GM23338 (cell line): ENCODE results near the gene ASS1. TPM values are rescaled to one million over a fixed set of nuclear protein-coding genes. Genes with fewer than 3 reads are reported as not detected.

Experiments used
- ATAC-seq: fragments of 200-7000 bp; cut with Tn5 transposase; 3 replicates; pipeline ENCODE4 v1.9.1; 2020
- DNase-seq: peaks from one replicate; pipeline ENCODE4 v3.0.0-alpha.2; 2015; ENCODE audit warnings: low spot score
- H2AFZ ChIP-seq: fragments of 200-600 bp; sonication (generic); 2 replicates; pipeline ENCODE4 v1.8.0; 2016; ENCODE audit warnings: antibody characterized with exemption, mild to moderate bottlenecking, moderate library complexity
- H3F3A ChIP-seq: fragments of 200-600 bp; sonication (generic); replicated peaks from 2 replicates; pipeline ENCODE4 v1.8.0; 2017; ENCODE audit warnings: antibody characterized with exemption, mixed run types, low read depth
- H3K27ac ChIP-seq: fragments of 200-600 bp; sonication (generic); 2 replicates; pipeline ENCODE4 v1.6.1; 2016; ENCODE audit warnings: low read depth
- H3K27me3 ChIP-seq: fragments of 200-600 bp; sonication (generic); 2 replicates; pipeline ENCODE4 v1.8.0; 2016; ENCODE audit warnings: mild to moderate bottlenecking, mixed run types, moderate library complexity; ENCODE audit not compliant: insufficient read depth
- H3K36me3 ChIP-seq: fragments of 200-600 bp; sonication (generic); 2 replicates; pipeline ENCODE4 v1.8.0; 2016; ENCODE audit warnings: mild to moderate bottlenecking; ENCODE audit not compliant: insufficient read depth
- H3K4me1 ChIP-seq: fragments of 200-600 bp; sonication (generic); 2 replicates; pipeline ENCODE4 v1.8.0; 2016; ENCODE audit warnings: mild to moderate bottlenecking, moderate library complexity; ENCODE audit not compliant: insufficient read depth
- H3K4me2 ChIP-seq: fragments of 200-600 bp; sonication (generic); 2 replicates; pipeline ENCODE4 v1.7.1; 2017; ENCODE audit warnings: mixed run types
- H3K4me3 ChIP-seq: fragments of 200-600 bp; sonication (generic); 2 replicates; pipeline ENCODE4 v1.6.1; 2016; ENCODE audit warnings: mixed run types
- H3K79me2 ChIP-seq: fragments of 200-600 bp; sonication (generic); replicated peaks from 2 replicates; pipeline ENCODE4 v1.8.0; 2017; ENCODE audit warnings: mild to moderate bottlenecking; ENCODE audit not compliant: insufficient read depth
- H3K9me2 ChIP-seq: fragments of 200-600 bp; sonication (generic); 2 replicates; pipeline ENCODE4 v1.8.0; 2017; ENCODE audit not compliant: insufficient read depth
- H4K20me1 ChIP-seq: fragments of 200-600 bp; sonication (generic); replicated peaks from 2 replicates; pipeline ENCODE4 v1.8.0; 2017; ENCODE audit warnings: mild to moderate bottlenecking; ENCODE audit not compliant: insufficient read depth
- H3K27ac Mint-ChIP-seq: 2 replicates; pipeline ENCODE4 v1.8.0; 2020; ENCODE audit warnings: inconsistent platforms, mild to moderate bottlenecking, moderate library complexity, mixed read lengths
- H3K27me3 Mint-ChIP-seq: 3 replicates; pipeline ENCODE4 v1.8.0; 2022; ENCODE audit warnings: low read depth, mild to moderate bottlenecking, moderate library complexity, mixed read lengths, inconsistent platforms; ENCODE audit not compliant: insufficient read depth, poor library complexity
- H3K36me3 Mint-ChIP-seq: 3 replicates; pipeline ENCODE4 v1.8.0; 2021; ENCODE audit warnings: low read depth, mild to moderate bottlenecking, inconsistent platforms, moderate library complexity, mixed read lengths
- H3K4me1 Mint-ChIP-seq: 3 replicates; pipeline ENCODE4 v1.8.0; 2020; ENCODE audit warnings: mild to moderate bottlenecking, inconsistent platforms, mixed read lengths
- H3K4me3 Mint-ChIP-seq: 3 replicates; pipeline ENCODE4 v1.8.0; 2021; ENCODE audit warnings: moderate library complexity, mild to moderate bottlenecking, inconsistent platforms, mixed read lengths
- H3K9me3 Mint-ChIP-seq: 3 replicates; pipeline ENCODE4 v1.8.0; 2020; ENCODE audit warnings: moderate library complexity, mild to moderate bottlenecking, inconsistent platforms, mixed read lengths
- EZH2 ChIP-seq: fragments of 200-600 bp; sonication (generic); IDR thresholded peaks from one replicate; pipeline ENCODE4 v1.8.0; 2017; ENCODE audit warnings: antibody characterized with exemption, mild to moderate bottlenecking, low read depth; ENCODE audit not compliant: unreplicated experiment
- EZH2phosphoT487 ChIP-seq: fragments of 200-600 bp; sonication (generic); IDR thresholded peaks from one replicate; pipeline ENCODE4 v1.8.1; 2018; ENCODE audit warnings: antibody characterized with exemption; ENCODE audit not compliant: unreplicated experiment
- JUNB ChIP-seq: IDR thresholded peaks from one replicate; pipeline ENCODE4 v1.6.1; 2016; ENCODE audit warnings: antibody characterized with exemption; ENCODE audit not compliant: unreplicated experiment
- NANOG ChIP-seq: IDR thresholded peaks from 2 replicates; pipeline ENCODE4 v1.6.1; 2016; ENCODE audit warnings: antibody characterized with exemption, borderline replicate concordance
- POLR2AphosphoS5 ChIP-seq: IDR thresholded peaks from 2 replicates; pipeline ENCODE4 v1.6.1; 2016; ENCODE audit warnings: antibody characterized with exemption, low read depth
- STAT1 ChIP-seq: IDR thresholded peaks from one replicate; pipeline ENCODE4 v1.6.1; 2016; ENCODE audit warnings: antibody characterized with exemption; ENCODE audit not compliant: unreplicated experiment
- ZNF114 ChIP-seq: fragments of 250-450 bp; sonication (Bioruptor Pico); IDR thresholded peaks from 2 replicates; pipeline ENCODE4 v1.5.0; 2020; ENCODE audit warnings: mild to moderate bottlenecking, moderate library complexity
- polyA plus RNA-seq: library from polyadenylated mRNA; unstranded; fragments of >200 nt; fragmentation: Nextera tagmentation; extraction: Ambion mirVana; gene quantifications from 2 replicates; pipeline ENCODE4 v1.2.1, GENCODE V29; 2016
- total RNA-seq: library from RNA; depleted of rRNA; stranded (reverse); fragments of >200 nt; shearing (Covaris generic); gene quantifications from 2 replicates; pipeline ENCODE4 v1.2.3, GENCODE V29; 2014
- TF ChIP-seq, protein P1 (sequence below): IDR thresholded peaks from 2 replicates; pipeline ENCODE4 v1.6.1; 2016; ENCODE audit warnings: antibody characterized with exemption
- TF ChIP-seq, protein P2 (sequence below): IDR thresholded peaks from one replicate; pipeline ENCODE4 v1.6.1; 2018; ENCODE audit warnings: antibody characterized with exemption; ENCODE audit not compliant: unreplicated experiment
- TF ChIP-seq, protein P3 (sequence below), 2 experiments: fragments of 200-600 bp in 1 of 2; sonication (generic) in 1 of 2; conservative IDR thresholded peaks; 2 replicates each; pipeline versions ENCODE4 v1.5.1 to v1.6.1; 2016 to 2017; ENCODE audit warnings: antibody characterized with exemption in 2 of 2, low read depth in 2 of 2, mild to moderate bottlenecking in 2 of 2, moderate library complexity in 1 of 2
- TF ChIP-seq, protein P4 (sequence below): fragments of 250-450 bp; sonication (Bioruptor Pico); IDR thresholded peaks from 2 replicates; pipeline ENCODE4 v1.5.0; 2020; ENCODE audit warnings: mild to moderate bottlenecking, moderate library complexity

Gene ASS1
- total and polyA plus RNA-seq, 2 experiments from 2014 or later = 65.8 to 103 TPM

DNA sequence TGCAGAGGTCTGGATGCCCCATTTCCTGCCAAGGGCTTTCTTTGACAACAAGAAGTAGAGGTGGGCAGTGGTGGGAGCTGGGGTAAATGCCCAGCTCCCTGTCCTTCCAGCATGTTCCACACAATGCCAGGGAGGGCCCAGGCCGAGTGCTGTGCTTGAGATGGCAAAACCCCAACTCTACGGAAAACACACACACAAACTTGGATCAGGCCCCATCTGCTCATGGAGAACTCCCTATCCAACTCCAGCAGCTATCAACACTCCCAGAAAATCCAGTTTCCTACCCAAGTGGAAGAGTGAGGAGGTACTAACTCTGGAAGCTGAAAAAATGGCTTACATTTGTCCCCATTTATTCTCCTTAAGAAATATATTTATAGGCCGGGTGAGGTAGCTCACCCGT lies 73.5 kb downstream of the ASS1 start:
- no peak overlapping the region for H3K4me3 Mint-ChIP-seq

More for the DNA sequence above, 73.5 kb downstream of the ASS1 start:
- Mint-ChIP-seq H3K9me3 (peaks cover 4% of the 10 kb centered on the region; the same call in 1 of the 3 replicates), H3K4me1 (peaks cover 19% of the 10 kb centered on the region), H3K27me3 (peaks cover 14% of the 10 kb centered on the region), H3K27ac (no peak overlapping the region), H3K36me3 (no peaks in the 10 kb centered on the region; the same call in 2 of the 3 replicates)
- Histone ChIP-seq H3K27ac (no peak overlapping the region), H3K36me3 (no peaks in the 10 kb centered on the region), H3K79me2 (no peaks in the 10 kb centered on the region), H4K20me1 (no peaks in the 10 kb centered on the region), H3K4me1 (peaks cover 20% of the 10 kb centered on the region), H3K27me3 (no peaks in the 10 kb centered on the region), H3K4me3 (no peak overlapping the region), H2AFZ (no peak overlapping the region; the same call in 1 of the 2 replicates), H3K9me2 (no peaks in the 10 kb centered on the region), H3F3A (no peaks in the 10 kb centered on the region), H3K4me2 (no peak overlapping the region)
- TF ChIP-seq ZNF114 (CRISPR knock-in tag) = no peak
- TF ChIP-seq STAT1 = no peak
- TF ChIP-seq, protein P1, sequence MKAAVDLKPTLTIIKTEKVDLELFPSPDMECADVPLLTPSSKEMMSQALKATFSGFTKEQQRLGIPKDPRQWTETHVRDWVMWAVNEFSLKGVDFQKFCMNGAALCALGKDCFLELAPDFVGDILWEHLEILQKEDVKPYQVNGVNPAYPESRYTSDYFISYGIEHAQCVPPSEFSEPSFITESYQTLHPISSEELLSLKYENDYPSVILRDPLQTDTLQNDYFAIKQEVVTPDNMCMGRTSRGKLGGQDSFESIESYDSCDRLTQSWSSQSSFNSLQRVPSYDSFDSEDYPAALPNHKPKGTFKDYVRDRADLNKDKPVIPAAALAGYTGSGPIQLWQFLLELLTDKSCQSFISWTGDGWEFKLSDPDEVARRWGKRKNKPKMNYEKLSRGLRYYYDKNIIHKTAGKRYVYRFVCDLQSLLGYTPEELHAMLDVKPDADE = no peak
- TF ChIP-seq POLR2AphosphoS5 = no peak
- TF ChIP-seq, protein P2, sequence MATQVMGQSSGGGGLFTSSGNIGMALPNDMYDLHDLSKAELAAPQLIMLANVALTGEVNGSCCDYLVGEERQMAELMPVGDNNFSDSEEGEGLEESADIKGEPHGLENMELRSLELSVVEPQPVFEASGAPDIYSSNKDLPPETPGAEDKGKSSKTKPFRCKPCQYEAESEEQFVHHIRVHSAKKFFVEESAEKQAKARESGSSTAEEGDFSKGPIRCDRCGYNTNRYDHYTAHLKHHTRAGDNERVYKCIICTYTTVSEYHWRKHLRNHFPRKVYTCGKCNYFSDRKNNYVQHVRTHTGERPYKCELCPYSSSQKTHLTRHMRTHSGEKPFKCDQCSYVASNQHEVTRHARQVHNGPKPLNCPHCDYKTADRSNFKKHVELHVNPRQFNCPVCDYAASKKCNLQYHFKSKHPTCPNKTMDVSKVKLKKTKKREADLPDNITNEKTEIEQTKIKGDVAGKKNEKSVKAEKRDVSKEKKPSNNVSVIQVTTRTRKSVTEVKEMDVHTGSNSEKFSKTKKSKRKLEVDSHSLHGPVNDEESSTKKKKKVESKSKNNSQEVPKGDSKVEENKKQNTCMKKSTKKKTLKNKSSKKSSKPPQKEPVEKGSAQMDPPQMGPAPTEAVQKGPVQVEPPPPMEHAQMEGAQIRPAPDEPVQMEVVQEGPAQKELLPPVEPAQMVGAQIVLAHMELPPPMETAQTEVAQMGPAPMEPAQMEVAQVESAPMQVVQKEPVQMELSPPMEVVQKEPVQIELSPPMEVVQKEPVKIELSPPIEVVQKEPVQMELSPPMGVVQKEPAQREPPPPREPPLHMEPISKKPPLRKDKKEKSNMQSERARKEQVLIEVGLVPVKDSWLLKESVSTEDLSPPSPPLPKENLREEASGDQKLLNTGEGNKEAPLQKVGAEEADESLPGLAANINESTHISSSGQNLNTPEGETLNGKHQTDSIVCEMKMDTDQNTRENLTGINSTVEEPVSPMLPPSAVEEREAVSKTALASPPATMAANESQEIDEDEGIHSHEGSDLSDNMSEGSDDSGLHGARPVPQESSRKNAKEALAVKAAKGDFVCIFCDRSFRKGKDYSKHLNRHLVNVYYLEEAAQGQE = no peak
- no peak for TF ChIP-seq EZH2
- TF ChIP-seq, protein P3, sequence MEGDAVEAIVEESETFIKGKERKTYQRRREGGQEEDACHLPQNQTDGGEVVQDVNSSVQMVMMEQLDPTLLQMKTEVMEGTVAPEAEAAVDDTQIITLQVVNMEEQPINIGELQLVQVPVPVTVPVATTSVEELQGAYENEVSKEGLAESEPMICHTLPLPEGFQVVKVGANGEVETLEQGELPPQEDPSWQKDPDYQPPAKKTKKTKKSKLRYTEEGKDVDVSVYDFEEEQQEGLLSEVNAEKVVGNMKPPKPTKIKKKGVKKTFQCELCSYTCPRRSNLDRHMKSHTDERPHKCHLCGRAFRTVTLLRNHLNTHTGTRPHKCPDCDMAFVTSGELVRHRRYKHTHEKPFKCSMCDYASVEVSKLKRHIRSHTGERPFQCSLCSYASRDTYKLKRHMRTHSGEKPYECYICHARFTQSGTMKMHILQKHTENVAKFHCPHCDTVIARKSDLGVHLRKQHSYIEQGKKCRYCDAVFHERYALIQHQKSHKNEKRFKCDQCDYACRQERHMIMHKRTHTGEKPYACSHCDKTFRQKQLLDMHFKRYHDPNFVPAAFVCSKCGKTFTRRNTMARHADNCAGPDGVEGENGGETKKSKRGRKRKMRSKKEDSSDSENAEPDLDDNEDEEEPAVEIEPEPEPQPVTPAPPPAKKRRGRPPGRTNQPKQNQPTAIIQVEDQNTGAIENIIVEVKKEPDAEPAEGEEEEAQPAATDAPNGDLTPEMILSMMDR (conservative IDR thresholded peaks at IDR 0.05; ENCODE audit: low read depth in 2 of 2) = no peak
- TF ChIP-seq, protein P4, sequence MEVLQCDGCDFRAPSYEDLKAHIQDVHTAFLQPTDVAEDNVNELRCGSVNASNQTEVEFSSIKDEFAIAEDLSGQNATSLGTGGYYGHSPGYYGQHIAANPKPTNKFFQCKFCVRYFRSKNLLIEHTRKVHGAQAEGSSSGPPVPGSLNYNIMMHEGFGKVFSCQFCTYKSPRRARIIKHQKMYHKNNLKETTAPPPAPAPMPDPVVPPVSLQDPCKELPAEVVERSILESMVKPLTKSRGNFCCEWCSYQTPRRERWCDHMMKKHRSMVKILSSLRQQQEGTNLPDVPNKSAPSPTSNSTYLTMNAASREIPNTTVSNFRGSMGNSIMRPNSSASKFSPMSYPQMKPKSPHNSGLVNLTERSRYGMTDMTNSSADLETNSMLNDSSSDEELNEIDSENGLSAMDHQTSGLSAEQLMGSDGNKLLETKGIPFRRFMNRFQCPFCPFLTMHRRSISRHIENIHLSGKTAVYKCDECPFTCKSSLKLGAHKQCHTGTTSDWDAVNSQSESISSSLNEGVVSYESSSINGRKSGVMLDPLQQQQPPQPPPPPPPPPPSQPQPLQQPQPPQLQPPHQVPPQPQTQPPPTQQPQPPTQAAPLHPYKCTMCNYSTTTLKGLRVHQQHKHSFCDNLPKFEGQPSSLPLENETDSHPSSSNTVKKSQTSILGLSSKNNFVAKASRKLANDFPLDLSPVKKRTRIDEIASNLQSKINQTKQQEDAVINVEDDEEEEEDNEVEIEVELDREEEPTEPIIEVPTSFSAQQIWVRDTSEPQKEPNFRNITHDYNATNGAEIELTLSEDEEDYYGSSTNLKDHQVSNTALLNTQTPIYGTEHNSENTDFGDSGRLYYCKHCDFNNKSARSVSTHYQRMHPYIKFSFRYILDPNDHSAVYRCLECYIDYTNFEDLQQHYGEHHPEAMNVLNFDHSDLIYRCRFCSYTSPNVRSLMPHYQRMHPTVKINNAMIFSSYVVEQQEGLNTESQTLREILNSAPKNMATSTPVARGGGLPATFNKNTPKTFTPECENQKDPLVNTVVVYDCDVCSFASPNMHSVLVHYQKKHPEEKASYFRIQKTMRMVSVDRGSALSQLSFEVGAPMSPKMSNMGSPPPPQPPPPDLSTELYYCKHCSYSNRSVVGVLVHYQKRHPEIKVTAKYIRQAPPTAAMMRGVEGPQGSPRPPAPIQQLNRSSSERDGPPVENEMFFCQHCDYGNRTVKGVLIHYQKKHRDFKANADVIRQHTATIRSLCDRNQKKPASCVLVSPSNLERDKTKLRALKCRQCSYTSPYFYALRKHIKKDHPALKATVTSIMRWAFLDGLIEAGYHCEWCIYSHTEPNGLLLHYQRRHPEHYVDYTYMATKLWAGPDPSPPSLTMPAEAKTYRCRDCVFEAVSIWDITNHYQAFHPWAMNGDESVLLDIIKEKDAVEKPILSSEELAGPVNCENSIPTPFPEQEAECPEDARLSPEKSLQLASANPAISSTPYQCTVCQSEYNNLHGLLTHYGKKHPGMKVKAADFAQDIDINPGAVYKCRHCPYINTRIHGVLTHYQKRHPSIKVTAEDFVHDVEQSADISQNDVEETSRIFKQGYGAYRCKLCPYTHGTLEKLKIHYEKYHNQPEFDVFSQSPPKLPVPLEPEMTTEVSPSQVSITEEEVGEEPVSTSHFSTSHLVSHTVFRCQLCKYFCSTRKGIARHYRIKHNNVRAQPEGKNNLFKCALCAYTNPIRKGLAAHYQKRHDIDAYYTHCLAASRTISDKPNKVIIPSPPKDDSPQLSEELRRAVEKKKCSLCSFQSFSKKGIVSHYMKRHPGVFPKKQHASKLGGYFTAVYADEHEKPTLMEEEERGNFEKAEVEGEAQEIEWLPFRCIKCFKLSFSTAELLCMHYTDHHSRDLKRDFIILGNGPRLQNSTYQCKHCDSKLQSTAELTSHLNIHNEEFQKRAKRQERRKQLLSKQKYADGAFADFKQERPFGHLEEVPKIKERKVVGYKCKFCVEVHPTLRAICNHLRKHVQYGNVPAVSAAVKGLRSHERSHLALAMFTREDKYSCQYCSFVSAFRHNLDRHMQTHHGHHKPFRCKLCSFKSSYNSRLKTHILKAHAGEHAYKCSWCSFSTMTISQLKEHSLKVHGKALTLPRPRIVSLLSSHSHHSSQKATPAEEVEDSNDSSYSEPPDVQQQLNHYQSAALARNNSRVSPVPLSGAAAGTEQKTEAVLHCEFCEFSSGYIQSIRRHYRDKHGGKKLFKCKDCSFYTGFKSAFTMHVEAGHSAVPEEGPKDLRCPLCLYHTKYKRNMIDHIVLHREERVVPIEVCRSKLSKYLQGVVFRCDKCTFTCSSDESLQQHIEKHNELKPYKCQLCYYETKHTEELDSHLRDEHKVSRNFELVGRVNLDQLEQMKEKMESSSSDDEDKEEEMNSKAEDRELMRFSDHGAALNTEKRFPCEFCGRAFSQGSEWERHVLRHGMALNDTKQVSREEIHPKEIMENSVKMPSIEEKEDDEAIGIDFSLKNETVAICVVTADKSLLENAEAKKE = no peak
- TF ChIP-seq NANOG = no peak
- TF ChIP-seq JUNB = no peak
- no peak for TF ChIP-seq EZH2phosphoT487
- no peak for ATAC-seq
- DNase-seq = no peak
